SK-N-SH (cell line): ENCODE measurements around the gene LMOD3. TPM values are rescaled to one million over a fixed set of nuclear protein-coding genes. Genes with fewer than 3 reads are reported as not detected.

Source experiments
- CTCF ChIA-PET: fragments of 300-600, 350-600 bp; formaldehyde crosslinking; extraction: SDS; loops from one replicate; lab custom pipeline; 2021; lab: Yijun Ruan, JAX
- POLR2A ChIA-PET: fragments of 350-600 bp; sonication (Branson Sonifier 250); formaldehyde crosslinking; extraction: SDS; loops from one replicate; lab custom pipeline; 2020; ENCODE audit warnings: antibody characterized with exemption, inconsistent platforms; lab: Yijun Ruan, JAX
- DNase-seq: peaks from one replicate; pipeline ENCODE4 v3.0.0; 2012
- H2AFZ ChIP-seq: fragments of 200-600 bp; sonication (generic); 2 replicates; pipeline ENCODE4 v1.8.1; 2016; ENCODE audit warnings: antibody characterized with exemption, mild to moderate bottlenecking, low read depth
- H3F3A ChIP-seq: fragments of 200-600 bp; sonication (generic); replicated peaks from 2 replicates; pipeline ENCODE3; 2016; ENCODE audit warnings: antibody characterized with exemption, mild to moderate bottlenecking; ENCODE audit not compliant: insufficient read depth
- H3K27ac ChIP-seq, 2 experiments: fragments of 200-500 bp in 1 of 2; fragments of 200-600 bp in 1 of 2; sonication (Bioruptor generic) in 1 of 2; sonication (generic), shearing (Covaris generic) in 1 of 2; 2 replicates each; pipeline versions ENCODE4 v1.5.1 to v1.6.1; 2014 to 2016; ENCODE audit warnings: low read depth in 2 of 2, inconsistent platforms in 1 of 2, low read length in 1 of 2, mild to moderate bottlenecking in 1 of 2, mixed read lengths in 1 of 2
- H3K27me3 ChIP-seq: fragments of 200-600 bp; sonication (generic), shearing (Covaris generic); 2 replicates; pipeline ENCODE4 v1.6.1; 2016; ENCODE audit warnings: mixed run types; ENCODE audit not compliant: insufficient read depth
- H3K36me3 ChIP-seq, 2 experiments: fragments of 200-500 bp in 1 of 2; fragments of 200-600 bp in 1 of 2; sonication (Bioruptor generic) in 1 of 2; sonication (generic) in 1 of 2; replicated peaks in 1 of 2; 2 replicates each; pipeline versions ENCODE3 to v1.5.1; 2014 to 2016; ENCODE audit warnings: low read length in 1 of 2, mild to moderate bottlenecking in 1 of 2; ENCODE audit not compliant: insufficient read depth in 2 of 2, control insufficient read depth in 1 of 2
- H3K4me1 ChIP-seq, 2 experiments: fragments of 200-500 bp in 1 of 2; fragments of 200-600 bp in 1 of 2; sonication (Bioruptor generic) in 1 of 2; sonication (generic), shearing (Covaris generic) in 1 of 2; 2 replicates each; pipeline versions ENCODE4 v1.5.1 to v1.6.1; 2014 to 2016; ENCODE audit warnings: low read depth in 1 of 2, low read length in 1 of 2, mixed run types in 1 of 2; ENCODE audit not compliant: insufficient read depth in 2 of 2, control insufficient read depth in 1 of 2
- H3K4me2 ChIP-seq: fragments of 200-600 bp; sonication (generic), shearing (Covaris generic); 2 replicates; pipeline ENCODE4 v1.6.1; 2017; ENCODE audit warnings: mixed run types
- H3K4me3 ChIP-seq, 2 experiments: fragments of 200-500 bp in 1 of 2; fragments of 200-600 bp in 1 of 2; sonication (Bioruptor generic) in 1 of 2; sonication (generic), shearing (Covaris generic) in 1 of 2; 2 replicates each; pipeline versions ENCODE4 v1.5.1 to v1.8.1; 2014 to 2016; ENCODE audit warnings: low read depth in 2 of 2, inconsistent platforms in 1 of 2, low read length in 1 of 2, mild to moderate bottlenecking in 1 of 2, mixed read lengths in 1 of 2, moderate library complexity in 1 of 2
- H3K79me2 ChIP-seq: fragments of 200-600 bp; sonication (generic); 2 replicates; pipeline ENCODE4 v1.8.1; 2017; ENCODE audit warnings: mild to moderate bottlenecking; ENCODE audit not compliant: insufficient read depth
- H3K9ac ChIP-seq: fragments of 200-600 bp; sonication (generic); 2 replicates; pipeline ENCODE4 v1.6.1; 2017; ENCODE audit warnings: mixed run types
- H3K9me2 ChIP-seq: fragments of 200-600 bp; sonication (generic); 2 replicates; pipeline ENCODE4 v1.6.1; 2017; ENCODE audit warnings: mixed run types
- H3K9me3 ChIP-seq: fragments of 200-600 bp; sonication (generic); 2 replicates; pipeline ENCODE4 v1.6.1; 2017; ENCODE audit warnings: mixed run types, mild to moderate bottlenecking, moderate library complexity
- H4K20me1 ChIP-seq: fragments of 200-600 bp; sonication (generic); 2 replicates; pipeline ENCODE4 v1.6.1; 2017; ENCODE audit warnings: mild to moderate bottlenecking, mixed run types; ENCODE audit not compliant: insufficient read depth
- CHD2 ChIP-seq: fragments of 150-350 bp; IDR thresholded peaks from 2 replicates; pipeline ENCODE4 v1.6.1; 2018; ENCODE audit warnings: low read length; ENCODE audit not compliant: partially characterized antibody
- ELF1 ChIP-seq: IDR thresholded peaks from 2 replicates; pipeline ENCODE4 v1.4.0; 2012
- EZH2phosphoT487 ChIP-seq: fragments of 200-600 bp; sonication (generic); IDR thresholded peaks from 2 replicates; pipeline ENCODE4 v1.6.1; 2017; ENCODE audit warnings: low read depth, mixed run types, mild to moderate bottlenecking, antibody characterized with exemption, moderate library complexity, borderline replicate concordance
- FOSL2 ChIP-seq: IDR thresholded peaks from 2 replicates; pipeline ENCODE4 v1.4.0; 2012; ENCODE audit warnings: low read depth, mild to moderate bottlenecking, moderate library complexity, borderline replicate concordance
- FOXJ3 ChIP-seq: sonication (generic); formaldehyde crosslinking; IDR thresholded peaks from 2 replicates; pipeline ENCODE4 v1.5.1; 2020; ENCODE audit warnings: mild to moderate bottlenecking, missing genetic modification reagents
- GABPA ChIP-seq: IDR thresholded peaks from 2 replicates; pipeline ENCODE4 v1.4.0; 2012; ENCODE audit warnings: low read depth, mild to moderate bottlenecking
- GATA2 ChIP-seq: sonication (generic); formaldehyde crosslinking; IDR thresholded peaks from 2 replicates; pipeline ENCODE4 v1.5.0; 2020; ENCODE audit warnings: mild to moderate bottlenecking, missing genetic modification reagents
- IRF3 ChIP-seq: fragments of 150-350 bp; IDR thresholded peaks from 2 replicates; pipeline ENCODE4 v1.6.1; 2016; ENCODE audit warnings: mild to moderate bottlenecking, low read depth, low read length
- JUND ChIP-seq: IDR thresholded peaks from 2 replicates; pipeline ENCODE4 v1.4.0; 2012
- MEF2A ChIP-seq: IDR thresholded peaks from 2 replicates; pipeline ENCODE4 v1.4.0; 2012; ENCODE audit warnings: low read depth, borderline replicate concordance
- POLR2AphosphoS5 ChIP-seq: IDR thresholded peaks from 2 replicates; pipeline ENCODE4 v1.6.1; 2012; ENCODE audit warnings: low read depth, low read length
- REST ChIP-seq: IDR thresholded peaks from 2 replicates; pipeline ENCODE4 v1.6.1; 2012; ENCODE audit warnings: mild to moderate bottlenecking, low read depth, low read length, moderate library complexity
- RFX5 ChIP-seq: IDR thresholded peaks from 2 replicates; pipeline ENCODE4 v1.6.1; 2012; ENCODE audit warnings: mild to moderate bottlenecking, improper control_type of control experiment, low read length
- RXRA ChIP-seq: IDR thresholded peaks from 2 replicates; pipeline ENCODE4 v1.4.0; 2012; ENCODE audit warnings: low read depth, mild to moderate bottlenecking, borderline replicate concordance
- SIN3A ChIP-seq: IDR thresholded peaks from 2 replicates; pipeline ENCODE4 v1.6.1; 2012; ENCODE audit warnings: low read depth, mild to moderate bottlenecking, low read length, moderate library complexity, borderline replicate concordance
- SMC3 ChIP-seq: IDR thresholded peaks from 2 replicates; pipeline ENCODE4 v1.6.1; 2012; ENCODE audit warnings: low read depth, low read length, improper control_type of control experiment
- TAF1 ChIP-seq: IDR thresholded peaks from 2 replicates; pipeline ENCODE4 v1.6.1; 2012; ENCODE audit warnings: low read depth, mild to moderate bottlenecking, low read length, moderate library complexity, borderline replicate concordance
- TEAD4 ChIP-seq: IDR thresholded peaks from 2 replicates; pipeline ENCODE4 v1.4.0; 2012; ENCODE audit warnings: mild to moderate bottlenecking, borderline replicate concordance; ENCODE audit not compliant: insufficient read depth
- USF2 ChIP-seq: fragments of 150-350 bp; IDR thresholded peaks from 2 replicates; pipeline ENCODE4 v1.6.1; 2017; ENCODE audit warnings: antibody characterized with exemption, low read length, low read depth, borderline replicate concordance
- ZBTB33 ChIP-seq: IDR thresholded peaks from 2 replicates; pipeline ENCODE4 v1.4.0; 2012; ENCODE audit warnings: low read depth, borderline replicate concordance
- WGBS: methylation state at CpG from one replicate; pipeline ENCODE4 v1.1.6; 2017; ENCODE audit warnings: low lambda C conversion rate; 5-methylcytosine and 5-hydroxymethylcytosine counted together
- polyA plus RNA-seq, 3 experiments: library from polyadenylated mRNA; depleted of rRNA; stranded (reverse); fragments of >200 nt; gene quantifications; 2 replicates each; pipeline ENCODE4 v1.2.3, GENCODE V29; 2012

The LMOD3 gene
- polyA plus RNA-seq, 1 of the 3 experiments (the other 2 are of a cell fraction) = not detected

- Histone ChIP-seq H3K9me2 (no peaks in the 10 kb centered on the region), H3K9me3 (no peaks in the 10 kb centered on the region), H3K4me1 (no peaks in the 10 kb centered on the region), H3K4me2 (no peak overlapping the region), H3K79me2 (no peaks in the 10 kb centered on the region), H3F3A (peaks cover 2% of the 10 kb centered on the region), H3K27ac (no peak overlapping the region), H3K4me3 (no peak overlapping the region), H3K9ac (no peak overlapping the region), H3K27me3 (no peaks in the 10 kb centered on the region), H3K36me3 (no peaks in the 10 kb centered on the region), H2AFZ (no peak overlapping the region), H4K20me1 (no peaks in the 10 kb centered on the region)
- WGBS = 95% methylated on average over 4 of the region's 4 CpGs
- ChIA-PET CTCF (interaction anchor here (0.6 to 13.0 kb wide), 6 partner anchors 44 to 506 kb away, joined by 3 to 315 read pairs (median 5); partner anchors contain the start of gene LMOD3), POLR2A (interaction anchor here (0.6 kb wide), 1 partner anchor 199 kb away, joined by 3 read pairs; no protein-coding TSS in a partner anchor)
- no peak for DNase-seq
- TF ChIP-seq SMC3 = no peak
- TF ChIP-seq FOXJ3 (CRISPR knock-in tag) = no peak
- TF ChIP-seq GABPA = no peak
- no peak for TF ChIP-seq CHD2
- no peak for TF ChIP-seq MEF2A
- TF ChIP-seq RXRA = no peak
- no peak for TF ChIP-seq IRF3
- no peak for TF ChIP-seq EZH2phosphoT487
- TF ChIP-seq RFX5 = no peak
- no peak for TF ChIP-seq TAF1
- TF ChIP-seq POLR2AphosphoS5 = no peak
- no peak for TF ChIP-seq GATA2 (CRISPR knock-in tag)
- TF ChIP-seq SIN3A = no peak
- TF ChIP-seq REST = no peak
- no peak for TF ChIP-seq ZBTB33
- no peak for TF ChIP-seq ELF1
- TF ChIP-seq USF2 = no peak
- no peak for TF ChIP-seq FOSL2
- TF ChIP-seq TEAD4 = no peak
- TF ChIP-seq JUND = no peak
These were observed 43.3 kb upstream of the LMOD3 start for GRCh38 chr3:69165744-69166143.
